ENCODE results near the gene C11orf52.

C11orf52 gene

DNA sequence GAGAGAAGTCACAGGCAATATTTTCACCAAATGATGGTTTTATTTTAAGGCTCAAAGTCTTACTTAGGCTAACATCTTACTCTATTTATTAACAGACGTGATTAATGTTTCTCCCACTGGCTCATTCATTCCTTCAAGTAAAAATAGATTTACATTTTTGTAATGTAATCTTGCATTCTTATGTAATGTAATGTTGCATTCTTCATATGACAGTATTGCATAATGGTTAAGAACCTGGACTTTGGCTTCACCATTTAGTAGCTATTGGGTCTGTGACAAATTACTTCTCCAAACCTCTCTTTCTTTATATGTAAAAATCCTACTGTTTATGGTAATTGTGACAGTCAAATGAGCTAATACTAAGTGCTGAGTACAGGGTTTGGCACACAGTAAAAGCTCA is 15.2 kb downstream of the C11orf52 start:
- no peak for DNase-seq (ENCODE audit: low spot score)
- TF ChIP-seq, protein P1, sequence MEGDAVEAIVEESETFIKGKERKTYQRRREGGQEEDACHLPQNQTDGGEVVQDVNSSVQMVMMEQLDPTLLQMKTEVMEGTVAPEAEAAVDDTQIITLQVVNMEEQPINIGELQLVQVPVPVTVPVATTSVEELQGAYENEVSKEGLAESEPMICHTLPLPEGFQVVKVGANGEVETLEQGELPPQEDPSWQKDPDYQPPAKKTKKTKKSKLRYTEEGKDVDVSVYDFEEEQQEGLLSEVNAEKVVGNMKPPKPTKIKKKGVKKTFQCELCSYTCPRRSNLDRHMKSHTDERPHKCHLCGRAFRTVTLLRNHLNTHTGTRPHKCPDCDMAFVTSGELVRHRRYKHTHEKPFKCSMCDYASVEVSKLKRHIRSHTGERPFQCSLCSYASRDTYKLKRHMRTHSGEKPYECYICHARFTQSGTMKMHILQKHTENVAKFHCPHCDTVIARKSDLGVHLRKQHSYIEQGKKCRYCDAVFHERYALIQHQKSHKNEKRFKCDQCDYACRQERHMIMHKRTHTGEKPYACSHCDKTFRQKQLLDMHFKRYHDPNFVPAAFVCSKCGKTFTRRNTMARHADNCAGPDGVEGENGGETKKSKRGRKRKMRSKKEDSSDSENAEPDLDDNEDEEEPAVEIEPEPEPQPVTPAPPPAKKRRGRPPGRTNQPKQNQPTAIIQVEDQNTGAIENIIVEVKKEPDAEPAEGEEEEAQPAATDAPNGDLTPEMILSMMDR (IDR thresholded peaks at IDR 0.05; ENCODE audit: extremely low read depth, missing control alignments), result no peak

DNA sequence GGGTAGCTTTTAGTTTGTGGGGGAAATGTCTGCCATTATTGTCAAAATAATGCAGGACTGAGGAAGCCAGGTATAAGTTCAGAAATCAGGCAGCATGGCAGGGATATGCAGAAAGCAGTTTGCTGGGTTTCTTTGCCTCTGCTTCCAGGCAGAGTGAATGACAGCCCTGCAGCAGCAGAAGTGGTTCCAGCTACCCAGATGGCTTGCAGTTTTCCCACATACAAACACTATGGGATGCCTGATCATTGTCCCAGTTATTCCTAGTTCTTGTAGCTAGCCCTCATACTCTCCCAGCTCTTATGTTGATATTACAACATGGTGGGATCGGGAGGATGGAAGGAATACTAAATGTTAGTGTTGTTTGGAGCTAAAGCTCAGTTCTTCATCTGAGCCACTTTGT is 15.6 kb downstream of the C11orf52 start:
- no peak for DNase-seq (ENCODE audit: low spot score)
- TF ChIP-seq, protein P1 (IDR thresholded peaks at IDR 0.05; ENCODE audit: extremely low read depth, missing control alignments), result no peak

DNA sequence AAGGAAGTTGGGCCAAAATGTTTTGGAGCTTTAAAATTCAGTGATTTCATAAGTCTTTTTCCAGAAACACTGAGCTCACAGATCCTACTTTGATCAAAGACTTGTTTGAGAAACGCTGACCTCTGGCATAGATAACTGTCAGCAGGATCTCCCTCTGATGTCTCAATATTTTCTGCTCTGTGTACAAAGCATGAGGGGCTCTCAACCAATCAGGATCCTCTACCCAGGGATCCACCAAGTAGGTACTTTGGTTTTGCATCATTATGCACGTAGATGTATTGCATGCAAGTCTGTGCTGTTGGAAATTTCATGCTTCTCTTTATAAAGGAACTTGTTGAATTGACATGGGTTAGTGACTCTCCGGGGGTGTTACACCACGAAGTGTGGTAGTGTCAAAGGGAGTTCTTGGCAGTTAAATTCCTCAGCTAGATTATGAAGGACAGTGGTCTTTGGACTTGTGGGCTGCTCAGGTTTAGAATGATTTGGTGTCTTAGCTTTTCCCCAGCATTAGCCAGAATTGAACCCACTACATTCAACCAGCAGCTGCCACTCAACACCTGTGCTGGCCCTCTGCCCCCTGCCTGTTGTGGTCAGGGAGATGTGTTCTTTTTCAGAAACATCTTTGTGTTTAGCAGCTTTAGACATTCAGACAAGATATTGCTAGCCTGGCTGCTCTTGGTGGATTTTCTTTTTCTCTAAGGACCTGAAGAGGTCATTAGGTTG is 16.8 kb downstream of the C11orf52 start:
- DNase-seq (ENCODE audit: low spot score), result no peak

DNA sequence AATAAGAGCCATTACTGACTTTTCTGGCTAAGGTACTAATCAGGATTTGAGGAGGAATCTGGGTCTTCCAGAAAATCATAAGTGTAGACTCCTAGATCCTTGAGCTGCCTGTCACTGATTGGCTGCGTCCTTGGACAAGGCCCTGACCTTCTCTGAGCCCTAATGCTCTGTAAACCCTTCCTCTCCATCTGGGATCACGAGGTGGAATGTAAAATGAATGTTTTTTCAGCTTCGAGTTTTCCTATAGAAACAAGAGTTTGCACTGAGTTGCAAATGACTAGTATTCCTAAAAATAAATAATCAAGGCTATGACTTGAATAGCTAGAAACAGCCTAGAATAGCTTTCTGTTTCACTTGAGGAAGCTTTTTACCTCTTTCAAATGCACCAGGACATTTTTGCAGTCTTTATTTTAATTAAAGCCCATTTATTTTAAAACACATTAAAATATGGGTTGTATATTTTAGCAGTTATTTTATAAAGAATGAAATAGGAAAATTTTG is 17.4 kb downstream of the C11orf52 start:
- TF ChIP-seq, protein P1 (IDR thresholded peaks at IDR 0.05; ENCODE audit: extremely low read depth, missing control alignments), result no peak
- no peak for DNase-seq (ENCODE audit: low spot score)

More for the DNA sequence above, 16.8 kb downstream of the C11orf52 start:
- TF ChIP-seq, protein P1 (IDR thresholded peaks at IDR 0.05; ENCODE audit: extremely low read depth, missing control alignments), result no peak

DNA sequence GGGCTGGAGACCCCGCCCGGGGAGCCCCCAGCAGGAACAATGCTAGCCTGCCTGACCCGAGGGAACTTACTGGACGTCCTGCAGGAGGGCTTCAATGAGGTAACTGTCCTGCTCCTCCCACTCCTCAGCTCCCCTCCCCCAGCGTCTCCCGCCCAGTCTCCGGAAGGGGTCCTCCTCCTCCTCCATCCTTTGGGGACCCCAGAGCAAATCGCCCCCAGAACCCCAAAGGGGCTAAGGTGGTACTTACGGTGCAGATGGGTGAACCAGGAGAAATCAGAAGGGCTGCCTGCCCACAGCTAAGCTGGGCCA is 18.7 kb downstream of the C11orf52 start:
- TF ChIP-seq, protein P1 (IDR thresholded peaks at IDR 0.05; ENCODE audit: extremely low read depth, missing control alignments), result no peak
- no peak for DNase-seq (ENCODE audit: low spot score)

DNA sequence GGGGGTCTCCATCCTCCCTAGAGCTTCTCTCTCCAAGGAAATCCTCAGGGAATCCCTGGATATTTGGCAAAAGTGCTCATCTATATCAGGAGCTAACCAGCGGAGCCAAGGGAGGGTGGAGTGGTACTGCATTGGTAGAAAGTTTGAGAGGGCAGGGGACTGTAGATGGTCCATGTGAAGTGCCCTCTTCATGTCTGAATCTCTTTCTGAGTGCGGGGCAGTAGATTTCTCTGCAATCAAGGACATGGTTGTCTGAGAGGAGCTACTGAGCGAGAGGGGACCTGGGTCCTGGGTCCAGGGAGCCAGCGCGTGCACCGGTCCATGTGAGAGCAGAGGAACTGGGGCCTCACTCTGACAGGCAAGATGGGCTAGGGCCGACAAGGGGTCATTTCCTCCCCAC is 19.1 kb downstream of the C11orf52 start:
- DNase-seq (ENCODE audit: low spot score), result no peak
- TF ChIP-seq, protein P1 (IDR thresholded peaks at IDR 0.05; ENCODE audit: extremely low read depth, missing control alignments), result no peak

DNA sequence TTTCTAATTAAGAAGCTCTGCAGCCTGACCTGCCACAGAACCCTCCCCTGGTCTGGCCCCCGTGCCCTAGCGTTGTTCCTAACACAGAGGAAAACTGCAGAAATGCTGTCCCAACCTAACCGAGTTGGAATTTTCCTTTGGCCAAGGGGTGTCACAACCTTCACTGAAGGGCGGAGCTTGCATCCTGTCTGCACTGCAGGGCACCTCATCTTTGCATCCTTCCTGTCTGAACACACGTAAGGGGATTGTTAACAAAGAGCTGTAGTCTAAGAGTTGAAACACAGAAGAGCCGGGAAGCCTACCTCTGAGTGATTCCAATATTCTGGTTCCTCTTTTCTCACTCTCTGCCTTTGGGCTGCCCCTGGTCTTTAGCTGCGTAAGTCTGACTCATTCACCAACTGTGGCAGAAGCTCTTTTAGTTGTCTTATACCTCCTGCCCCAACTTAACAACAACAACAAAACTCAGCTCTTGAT is 20.0 kb downstream of the C11orf52 start:
- DNase-seq (ENCODE audit: low spot score), result peak; percentile 77
- TF ChIP-seq, protein P1 (IDR thresholded peaks at IDR 0.05; ENCODE audit: extremely low read depth, missing control alignments), result no peak

Data from GM20000 (cell line).